NCI-H2196 (cell line): ENCODE results near the gene GPLD1.
"Not testable (repeated sequence)": the region's sequence is repeated elsewhere in the genome, so short reads cannot be mapped to it uniquely, and the experiment has no call there.

Source experiments
- DNase-seq: peaks from one replicate; lab custom pipeline; 2025; ENCODE audit not compliant: unreplicated experiment; lab: John Stamatoyannopoulos, UW

GPLD1 gene

GRCh38 chr6:24384369-24385130, 104.8 kb downstream of the GPLD1 start:
- DNase-seq = not testable (repeated sequence)

GRCh38 chr6:24382891-24383494, 106.4 kb downstream of the GPLD1 start:
- DNase-seq = not testable (repeated sequence)

- no peak for DNase-seq
Observed at GRCh38 chr6:24382220-24382540, 107.2 kb downstream of the GPLD1 start.

- no peak for DNase-seq
Observed at GRCh38 chr6:24381476-24382219, 107.7 kb downstream of the GPLD1 start.

GRCh38 chr6:24378473-24379097, 110.8 kb downstream of the GPLD1 start:
- DNase-seq = no peak
